GM21528 (cell line): ENCODE results near the gene RHOBTB1.

Experiments
- ATAC-seq: cut with Tn5 transposase; IDR thresholded peaks from one replicate; pipeline ENCODE4 v1.9.1; 2021; ENCODE audit warnings: mild to moderate bottlenecking, moderate library complexity; ENCODE audit not compliant: unreplicated experiment, low FRiP score

RHOBTB1 gene

GRCh38 chr10:60828489-60828852 is 115.5 kb downstream of the RHOBTB1 start:
- ATAC-seq = no peak

GRCh38 chr10:60827791-60828488 is 116.0 kb downstream of the RHOBTB1 start:
- ATAC-seq = no peak

DNA sequence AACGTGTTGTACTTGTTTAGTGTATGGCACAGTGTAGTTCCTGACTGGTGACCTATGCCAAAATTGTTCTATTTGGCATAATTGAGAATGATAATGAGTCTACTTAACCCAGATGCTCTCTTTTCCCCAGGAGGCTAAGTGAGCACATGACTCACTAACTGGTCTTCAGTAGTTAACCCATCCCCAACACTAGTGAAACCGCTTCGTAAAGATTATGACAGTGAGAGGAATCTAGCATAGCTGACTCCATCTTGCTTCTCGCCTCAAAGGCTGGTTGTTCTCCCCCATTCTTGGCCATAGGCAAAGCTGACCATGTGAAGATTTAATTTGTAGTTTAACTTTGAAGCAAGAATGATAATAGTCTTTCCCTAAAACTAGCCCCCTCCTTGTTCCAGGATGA is 118.5 kb downstream of the RHOBTB1 start:
- no peak for ATAC-seq

DNA sequence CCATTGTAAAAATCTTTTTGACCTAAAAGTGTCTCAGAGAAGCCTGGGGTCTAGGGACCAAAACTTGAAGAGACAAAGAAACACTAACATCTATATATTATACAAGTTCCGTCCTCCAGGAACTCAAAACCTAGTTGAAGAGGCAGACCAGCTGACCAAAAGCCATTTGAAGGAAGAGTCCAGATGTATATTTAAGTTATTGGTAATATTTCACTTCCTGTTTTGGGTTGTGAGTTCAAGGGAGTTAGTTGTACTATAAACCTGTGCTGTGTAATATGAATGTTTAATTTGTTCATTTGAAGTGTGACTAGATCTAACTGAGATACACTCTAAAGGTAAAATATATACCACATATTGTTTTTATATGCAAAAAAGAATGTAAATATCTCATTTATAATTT is 120.7 kb downstream of the RHOBTB1 start:
- ATAC-seq = no peak

- ATAC-seq = no peak
These were observed 121.2 kb downstream of the RHOBTB1 start for GRCh38 chr10:60822809-60823208.

GRCh38 chr10:60821656-60822055 is 122.3 kb downstream of the RHOBTB1 start:
- ATAC-seq = no peak

GRCh38 chr10:60820093-60820754 is 123.8 kb downstream of the RHOBTB1 start:
- no peak for ATAC-seq
